Dendritic cell treated with granulocyte-macrophage colony-stimulating factor and Interleukin-4, amounts not matched to agents 40 ng/mL and 50 ng/mL, for 4 days (primary cell): ENCODE results near the gene LRP2.

ENCODE experiments used
- H3K27ac Mint-ChIP-seq: one replicate; pipeline ENCODE4 v1.8.0; 2022; ENCODE audit warnings: mild to moderate bottlenecking, mixed read lengths
- H3K27me3 Mint-ChIP-seq: one replicate; pipeline ENCODE4 v1.8.0; 2022; ENCODE audit warnings: mild to moderate bottlenecking, mixed read lengths
- H3K36me3 Mint-ChIP-seq: one replicate; pipeline ENCODE4 v1.8.0; 2022; ENCODE audit warnings: low read depth, mixed read lengths
- H3K4me1 Mint-ChIP-seq: one replicate; pipeline ENCODE4 v1.8.0; 2022; ENCODE audit warnings: low read depth, mixed read lengths
- H3K4me3 Mint-ChIP-seq: one replicate; pipeline ENCODE4 v1.8.0; 2022; ENCODE audit warnings: mild to moderate bottlenecking, moderate library complexity, mixed read lengths
- H3K9me3 Mint-ChIP-seq: one replicate; pipeline ENCODE4 v1.8.0; 2022; ENCODE audit warnings: mixed read lengths
- intact Hi-C: fragments of 100-400 bp; cut with micrococcal nuclease; formaldehyde crosslinking; loops from one replicate; pipeline ENCODE4 v1.15.0; 2022

Gene LRP2

GRCh38 chr2:169362894-169363559 is 693 bp upstream of the LRP2 start:
- Mint-ChIP-seq H3K27ac (no peak overlapping the region), H3K4me1 (peaks cover 43% of the 10 kb centered on the region), H3K27me3 (peaks cover 60% of the 10 kb centered on the region), H3K4me3 (peak overlapping the region; percentile 70), H3K36me3 (no peaks in the 10 kb centered on the region), H3K9me3 (no peaks in the 10 kb centered on the region)
- intact Hi-C loops, result no loop called here

DNA sequence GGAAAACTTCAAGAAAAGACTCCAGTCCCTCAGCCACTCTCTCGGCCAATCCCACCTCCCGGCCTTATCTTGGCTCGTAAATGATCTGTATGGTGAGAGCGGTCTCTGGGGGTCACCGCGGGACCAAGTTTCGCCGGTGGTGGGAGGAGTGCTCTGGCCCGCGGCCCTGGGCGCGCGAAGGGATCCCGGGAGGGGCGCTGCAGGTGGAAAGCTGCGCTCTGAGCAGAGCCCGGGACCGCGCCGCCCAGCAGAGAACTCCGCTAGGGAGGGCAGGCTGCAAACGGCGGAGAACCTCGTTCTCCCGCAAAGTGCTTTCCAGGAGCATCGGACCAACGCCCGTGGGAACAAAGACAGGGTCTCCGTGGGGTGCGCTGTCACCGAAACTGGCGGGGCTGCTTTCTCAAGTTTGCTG is 622 bp downstream of the LRP2 start:
- H3K36me3 Mint-ChIP-seq, result no peaks in the 10 kb centered on the region
- intact Hi-C loops, result no loop called here
- H3K27me3 Mint-ChIP-seq, result peaks cover 63% of the 10 kb centered on the region
- H3K27ac Mint-ChIP-seq, result no peak overlapping the region
- peaks cover 43% of the 10 kb centered on the region for H3K4me1 Mint-ChIP-seq
- H3K4me3 Mint-ChIP-seq, result peak overlapping the region; percentile 30
- no peaks in the 10 kb centered on the region for H3K9me3 Mint-ChIP-seq

GRCh38 chr2:169360984-169361705 is 1.2 kb downstream of the LRP2 start:
- Mint-ChIP-seq H3K36me3 (no peaks in the 10 kb centered on the region), H3K4me1 (peaks cover 43% of the 10 kb centered on the region), H3K27ac (no peak overlapping the region), H3K4me3 (peak overlapping the region; percentile 30), H3K27me3 (peaks cover 67% of the 10 kb centered on the region), H3K9me3 (no peaks in the 10 kb centered on the region)
- intact Hi-C loops, result no loop called here

- intact Hi-C loops, result no loop called here
- H3K4me3 Mint-ChIP-seq, result no peak overlapping the region
- H3K9me3 Mint-ChIP-seq, result no peaks in the 10 kb centered on the region
- H3K4me1 Mint-ChIP-seq, result peaks cover 21% of the 10 kb centered on the region
- no peak overlapping the region for H3K27ac Mint-ChIP-seq
- H3K36me3 Mint-ChIP-seq, result no peaks in the 10 kb centered on the region
- peaks cover 51% of the 10 kb centered on the region for H3K27me3 Mint-ChIP-seq
Observed at GRCh38 chr2:169358016-169358415, 4.3 kb downstream of the LRP2 start.

DNA sequence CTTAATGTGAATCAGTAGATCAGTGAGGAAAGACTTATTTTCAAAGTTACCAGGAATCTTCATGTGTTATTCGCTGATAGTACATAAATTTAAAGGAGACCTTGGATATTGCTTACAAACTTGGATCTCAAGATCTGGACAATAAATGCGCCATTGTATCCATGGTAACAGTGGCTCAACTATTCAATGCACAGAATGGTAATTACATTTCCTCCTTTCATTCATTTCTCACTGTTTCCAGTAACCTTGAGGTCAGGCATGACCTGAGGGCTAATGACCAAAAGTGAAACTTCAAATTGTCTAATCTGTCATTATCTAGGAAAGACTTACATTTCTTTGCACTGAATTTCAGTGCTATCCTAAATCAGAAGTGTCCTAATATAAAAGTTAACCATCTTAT is 8.1 kb downstream of the LRP2 start:
- Mint-ChIP-seq H3K4me3 (no peak overlapping the region), H3K27ac (no peak overlapping the region), H3K36me3 (no peaks in the 10 kb centered on the region), H3K4me1 (no peaks in the 10 kb centered on the region), H3K27me3 (peaks cover 20% of the 10 kb centered on the region), H3K9me3 (no peaks in the 10 kb centered on the region)
- intact Hi-C loops, result no loop called here

GRCh38 chr2:169351725-169352124 is 10.6 kb downstream of the LRP2 start:
- H3K27me3 Mint-ChIP-seq, result peaks cover 11% of the 10 kb centered on the region
- intact Hi-C loops, result no loop called here
- H3K36me3 Mint-ChIP-seq, result no peaks in the 10 kb centered on the region
- no peaks in the 10 kb centered on the region for H3K9me3 Mint-ChIP-seq
- no peak overlapping the region for H3K4me3 Mint-ChIP-seq
- no peaks in the 10 kb centered on the region for H3K4me1 Mint-ChIP-seq
- H3K27ac Mint-ChIP-seq, result no peak overlapping the region

- Mint-ChIP-seq H3K9me3 (no peaks in the 10 kb centered on the region), H3K36me3 (no peaks in the 10 kb centered on the region), H3K27ac (no peak overlapping the region), H3K27me3 (no peaks in the 10 kb centered on the region), H3K4me3 (no peak overlapping the region), H3K4me1 (no peaks in the 10 kb centered on the region)
- intact Hi-C loops, result no loop called here
Observed at GRCh38 chr2:169349535-169349934, 12.8 kb downstream of the LRP2 start.

- Mint-ChIP-seq H3K9me3 (no peaks in the 10 kb centered on the region), H3K27me3 (peaks cover under 1% of the 10 kb centered on the region), H3K36me3 (no peaks in the 10 kb centered on the region), H3K27ac (no peak overlapping the region), H3K4me3 (no peak overlapping the region), H3K4me1 (no peaks in the 10 kb centered on the region)
- intact Hi-C loops, result no loop called here
Observed at GRCh38 chr2:169348321-169349024, 13.9 kb downstream of the LRP2 start.

GRCh38 chr2:169345486-169346437 is 16.6 kb downstream of the LRP2 start:
- peaks cover 1% of the 10 kb centered on the region for H3K27me3 Mint-ChIP-seq
- no peak overlapping the region for H3K27ac Mint-ChIP-seq
- H3K9me3 Mint-ChIP-seq, result no peaks in the 10 kb centered on the region
- H3K36me3 Mint-ChIP-seq, result no peaks in the 10 kb centered on the region
- intact Hi-C loops, result no loop called here
- no peak overlapping the region for H3K4me3 Mint-ChIP-seq
- no peaks in the 10 kb centered on the region for H3K4me1 Mint-ChIP-seq

- Mint-ChIP-seq H3K27ac (no peak overlapping the region), H3K9me3 (no peaks in the 10 kb centered on the region), H3K27me3 (peaks cover 1% of the 10 kb centered on the region), H3K4me3 (no peak overlapping the region), H3K4me1 (no peaks in the 10 kb centered on the region), H3K36me3 (no peaks in the 10 kb centered on the region)
- intact Hi-C loops, result no loop called here
Observed at GRCh38 chr2:169344736-169345485, 17.4 kb downstream of the LRP2 start.

GRCh38 chr2:169343202-169343601 is 19.1 kb downstream of the LRP2 start:
- intact Hi-C loops, result no loop called here
- H3K9me3 Mint-ChIP-seq, result no peaks in the 10 kb centered on the region
- H3K4me3 Mint-ChIP-seq, result no peak overlapping the region
- peaks cover 1% of the 10 kb centered on the region for H3K27me3 Mint-ChIP-seq
- no peak overlapping the region for H3K27ac Mint-ChIP-seq
- H3K36me3 Mint-ChIP-seq, result no peaks in the 10 kb centered on the region
- H3K4me1 Mint-ChIP-seq, result no peaks in the 10 kb centered on the region

DNA sequence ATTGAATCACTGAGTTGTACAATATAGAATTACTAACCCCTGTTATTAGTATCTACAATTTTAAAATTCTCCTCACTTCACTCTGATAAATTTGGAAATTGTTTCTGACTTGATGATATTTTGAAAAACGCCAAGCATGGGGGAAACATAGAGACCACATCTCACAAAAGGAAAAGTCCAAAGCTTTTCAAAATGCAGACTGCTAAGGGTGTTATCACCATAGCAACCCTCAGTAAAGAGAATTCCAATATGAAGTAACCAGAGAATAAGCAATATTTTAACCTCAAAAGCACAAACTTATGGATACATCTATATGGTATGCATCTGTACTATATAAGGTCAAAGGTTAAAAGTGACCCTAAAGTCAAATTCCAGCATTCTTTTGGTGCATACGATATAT is 22.7 kb downstream of the LRP2 start:
- Mint-ChIP-seq H3K4me3 (no peak overlapping the region), H3K27me3 (peaks cover 3% of the 10 kb centered on the region), H3K4me1 (no peaks in the 10 kb centered on the region), H3K27ac (no peak overlapping the region), H3K36me3 (no peaks in the 10 kb centered on the region), H3K9me3 (no peaks in the 10 kb centered on the region)
- intact Hi-C loops, result no loop called here

DNA sequence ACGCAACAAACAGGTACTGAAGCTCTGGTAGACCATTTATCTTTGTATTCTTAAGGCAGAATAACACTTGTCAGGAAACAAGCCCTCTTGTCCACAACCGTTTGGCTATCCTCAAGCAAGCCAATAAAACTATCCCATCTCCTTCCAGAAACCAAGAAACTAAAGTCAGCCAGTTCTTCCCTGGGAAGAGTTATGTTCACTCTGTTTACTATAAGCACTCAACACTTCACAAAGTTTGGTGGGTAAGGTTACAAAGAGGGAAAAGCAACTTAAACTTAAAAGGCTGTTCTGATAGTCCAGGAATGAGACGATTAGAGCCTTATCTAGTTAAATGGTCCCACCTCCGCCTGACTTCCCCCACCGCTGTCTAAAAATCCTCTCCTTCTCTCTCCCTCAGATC is 25.6 kb downstream of the LRP2 start:
- no peak overlapping the region for H3K27ac Mint-ChIP-seq
- H3K27me3 Mint-ChIP-seq, result peaks cover 3% of the 10 kb centered on the region
- no peak overlapping the region for H3K4me3 Mint-ChIP-seq
- H3K9me3 Mint-ChIP-seq, result no peaks in the 10 kb centered on the region
- intact Hi-C loops, result no loop called here
- no peaks in the 10 kb centered on the region for H3K36me3 Mint-ChIP-seq
- no peaks in the 10 kb centered on the region for H3K4me1 Mint-ChIP-seq
